ENCODE results near the gene PYCARD. TPM values are rescaled to one million over a fixed set of nuclear protein-coding genes. Genes with fewer than 3 reads are reported as not detected.

Gene PYCARD
- total and polyA plus RNA-seq, 2 donors (not counting 3 experiments of a cell fraction or from before 2014, with no cell fraction given): 19.1 to 40.1 TPM

- dilution Hi-C loops (cut with MboI; ENCODE audit: extremely low pct_ligation_motif_present, low sequenced_read_pairs): no loop called here
These were observed 20.5 kb upstream of the PYCARD start for GRCh38 chr16:31223044-31223443.

More at GRCh38 chr16:31223044-31223443, 20.5 kb upstream of the PYCARD start:
- FAIRE-seq: no peak
- no peaks in the 10 kb centered on the region for H3K9me1 ChIP-seq (replicated peaks; ENCODE audit: control insufficient read depth, extremely low read depth, insufficient read depth, low read length)
- no peak overlapping the region for H3K9ac ChIP-seq (replicated peaks; ENCODE audit: extremely low read depth, insufficient read depth, low read length)
- POLR2A ChIA-PET: no interaction called here
- BruUV-seq (replicated peaks): no TSS peak
- no peaks in the 10 kb centered on the region for H3K27me3 ChIP-seq (ENCODE audit: control insufficient read depth in 2 of 2, insufficient read depth in 2 of 2, low read length in 2 of 2)
- H2AFZ ChIP-seq (ENCODE audit: low read depth, low read length): no peak overlapping the region
- DNase-seq (ENCODE audit: low read depth, low spot score): no peak
- no peak for TF ChIP-seq MYC (IDR thresholded peaks at IDR 0.05; ENCODE audit: low read depth, low read length)
- TF ChIP-seq JUN (IDR thresholded peaks at IDR 0.05; ENCODE audit: borderline replicate concordance, insufficient read depth, insufficient read length, low read depth): no peak
- TF ChIP-seq MAX (IDR thresholded peaks at IDR 0.05; ENCODE audit: insufficient read depth, insufficient read length): no peak
- no peak for TF ChIP-seq FOS (IDR thresholded peaks at IDR 0.05; ENCODE audit: borderline replicate concordance, insufficient read depth, low read length)
- TF ChIP-seq POLR2AphosphoS5 (IDR thresholded peaks at IDR 0.05; ENCODE audit: insufficient read depth, low read depth, low read length): no peak
- no peak for TF ChIP-seq GATA2 (IDR thresholded peaks at IDR 0.05; ENCODE audit: insufficient read depth, insufficient read length, low read depth, low read length)
- no peak for TF ChIP-seq EZH2 (IDR thresholded peaks at IDR 0.05; ENCODE audit: borderline replicate concordance, low read depth, low read length, severe bottlenecking)
- TF ChIP-seq POLR2A (IDR thresholded peaks at IDR 0.05; ENCODE audit: low read depth, low read length): no peak
- no peak for TF ChIP-seq CTCF (IDR thresholded peaks at IDR 0.05; ENCODE audit: extremely low read depth in 1 of 2, insufficient read depth in 1 of 2, low read depth in 1 of 2, low read length in 2 of 2)
- H3K9me3 ChIP-seq (replicated peaks; ENCODE audit: control insufficient read depth, insufficient read depth, low read length): no peaks in the 10 kb centered on the region
- H3K36me3 ChIP-seq (ENCODE audit: control insufficient read depth in 2 of 2, extremely low read depth in 1 of 2, insufficient read depth in 2 of 2, low read length in 2 of 2): no peaks in the 10 kb centered on the region
- no peaks in the 10 kb centered on the region for H3K4me1 ChIP-seq (ENCODE audit: control insufficient read depth, extremely low read depth, insufficient read depth, low read length)
- no peaks in the 10 kb centered on the region for H4K20me1 ChIP-seq (replicated peaks; ENCODE audit: control insufficient read depth, extremely low read depth, insufficient read depth, low read length)
- no peaks in the 10 kb centered on the region for H3K79me2 ChIP-seq (ENCODE audit: control insufficient read depth, insufficient read depth, low read length)
- intact Hi-C loops (cut with micrococcal nuclease): no loop called here
- H3K4me3 ChIP-seq (replicated peaks in 1 of 3; ENCODE audit: insufficient read depth in 1 of 3, low read depth in 1 of 3, low read length in 3 of 3): no peak overlapping the region
- H3K4me2 ChIP-seq (ENCODE audit: insufficient read depth, low read length): no peak overlapping the region
- no peak overlapping the region for H3K27ac ChIP-seq (ENCODE audit: insufficient read depth, low read depth, low read length)
- CTCF ChIA-PET: no interaction called here
